OCI-LY1 (cell line): ENCODE data around the gene DTNB.
"Not testable (repeated sequence)": the region's sequence is repeated elsewhere in the genome, so short reads cannot be mapped to it uniquely, and the experiment has no call there.

Experiments
- H2AFZ ChIP-seq: fragments of 200-600 bp; sonication (generic), shearing (Covaris generic); 2 replicates; pipeline ENCODE4 v1.6.0; 2014; ENCODE audit warnings: antibody characterized with exemption, mild to moderate bottlenecking, low read length
- H3F3A ChIP-seq: fragments of 200-600 bp; sonication (generic), shearing (Covaris generic); 2 replicates; pipeline ENCODE4 v1.6.0; 2014; ENCODE audit warnings: mild to moderate bottlenecking, antibody characterized with exemption, low read length, moderate library complexity; ENCODE audit not compliant: insufficient read depth
- H3K27ac ChIP-seq: fragments of 200-600 bp; sonication (generic); 2 replicates; pipeline ENCODE4 v1.5.1; 2014; ENCODE audit warnings: low read length, mixed run types, mild to moderate bottlenecking, low read depth; ENCODE audit not compliant: poor library complexity, severe bottlenecking
- H3K27me3 ChIP-seq: fragments of 200-600 bp; sonication (generic); 2 replicates; pipeline ENCODE4 v1.6.0; 2014; ENCODE audit warnings: antibody characterized with exemption, mild to moderate bottlenecking, low read length, moderate library complexity; ENCODE audit not compliant: insufficient read depth
- H3K36me3 ChIP-seq: fragments of 200-600 bp; sonication (generic); 2 replicates; pipeline ENCODE4 v1.6.1; 2014; ENCODE audit warnings: mild to moderate bottlenecking, antibody characterized with exemption, low read length, moderate library complexity, mixed read lengths; ENCODE audit not compliant: insufficient read depth
- H3K4me1 ChIP-seq: fragments of 200-600 bp; sonication (generic); 2 replicates; pipeline ENCODE4 v1.5.1; 2014; ENCODE audit warnings: mild to moderate bottlenecking, low read length, moderate library complexity; ENCODE audit not compliant: insufficient read depth, severe bottlenecking
- H3K4me2 ChIP-seq: fragments of 200-600 bp; sonication (generic), shearing (Covaris generic); 2 replicates; pipeline ENCODE4 v1.6.1; 2014; ENCODE audit warnings: low read length
- H3K4me3 ChIP-seq: fragments of 200-600 bp; sonication (generic); 2 replicates; pipeline ENCODE4 v1.5.1; 2014; ENCODE audit warnings: low read length, low read depth, mild to moderate bottlenecking, mixed read lengths; ENCODE audit not compliant: poor library complexity, severe bottlenecking
- H3K79me2 ChIP-seq: fragments of 200-600 bp; shearing (Covaris generic); 2 replicates; pipeline ENCODE4 v1.6.1; 2016; ENCODE audit warnings: mixed run types, low read length, mixed read lengths; ENCODE audit not compliant: insufficient read depth
- H3K9ac ChIP-seq: fragments of 200-600 bp; sonication (generic), shearing (Covaris generic); 2 replicates; pipeline ENCODE4 v1.6.1; 2014; ENCODE audit warnings: mild to moderate bottlenecking, low read length, mixed read lengths
- H3K9me2 ChIP-seq: fragments of 200-600 bp; sonication (generic), shearing (Covaris generic); 2 replicates; pipeline ENCODE4 v1.6.1; 2014; ENCODE audit warnings: low read depth, mild to moderate bottlenecking, low read length, mixed read lengths
- H3K9me3 ChIP-seq: fragments of 200-600 bp; shearing (Covaris generic); 2 replicates; pipeline ENCODE4 v1.6.1; 2014; ENCODE audit warnings: low read length, mixed read lengths
- H4K20me1 ChIP-seq: fragments of 200-600 bp; sonication (generic), shearing (Covaris generic); 2 replicates; pipeline ENCODE4 v1.6.0; 2016; ENCODE audit warnings: mild to moderate bottlenecking, low read length; ENCODE audit not compliant: insufficient read depth
- EZH2 ChIP-seq: fragments of 200-600 bp; sonication (generic), shearing (Covaris generic); IDR thresholded peaks from 2 replicates; pipeline ENCODE4 v1.8.0; 2017; ENCODE audit warnings: borderline replicate concordance, mixed run types, mild to moderate bottlenecking, antibody characterized with exemption, low read length, moderate library complexity, mixed read lengths
- TF ChIP-seq, protein P1 (sequence below): fragments of 200-600 bp; sonication (generic), shearing (Covaris generic); IDR thresholded peaks from 2 replicates; pipeline ENCODE4 v1.5.1; 2017; ENCODE audit warnings: mild to moderate bottlenecking, antibody characterized with exemption, low read length, moderate library complexity, mixed read lengths

The DTNB gene

DNA sequence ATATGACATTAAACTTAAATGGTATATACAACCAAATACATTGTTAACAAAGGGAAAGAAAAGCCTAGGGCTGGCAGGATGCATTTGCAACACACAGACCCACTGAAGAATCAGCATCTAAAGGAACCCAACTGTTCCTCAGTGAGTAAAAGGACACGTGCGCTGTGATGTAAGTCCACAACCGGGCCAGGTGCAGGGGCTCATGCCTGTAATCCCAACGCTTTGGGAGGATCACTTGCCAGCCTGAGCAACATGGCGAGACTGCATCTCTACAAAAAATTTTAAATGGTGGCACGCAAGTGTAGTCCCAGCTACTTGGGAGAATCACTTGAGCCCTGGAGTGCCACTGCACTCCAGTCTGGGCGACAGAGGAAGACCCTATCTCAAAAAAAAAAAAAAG is 3.9 kb downstream of the DTNB start:
- no peaks in the 10 kb centered on the region for H3K9me2 ChIP-seq
- no peaks in the 10 kb centered on the region for H3F3A ChIP-seq
- peaks cover 14% of the 10 kb centered on the region for H3K4me1 ChIP-seq
- no peak overlapping the region for H2AFZ ChIP-seq
- H3K4me2 ChIP-seq, result no peak overlapping the region
- TF ChIP-seq EZH2, result no peak
- TF ChIP-seq, protein P1, sequence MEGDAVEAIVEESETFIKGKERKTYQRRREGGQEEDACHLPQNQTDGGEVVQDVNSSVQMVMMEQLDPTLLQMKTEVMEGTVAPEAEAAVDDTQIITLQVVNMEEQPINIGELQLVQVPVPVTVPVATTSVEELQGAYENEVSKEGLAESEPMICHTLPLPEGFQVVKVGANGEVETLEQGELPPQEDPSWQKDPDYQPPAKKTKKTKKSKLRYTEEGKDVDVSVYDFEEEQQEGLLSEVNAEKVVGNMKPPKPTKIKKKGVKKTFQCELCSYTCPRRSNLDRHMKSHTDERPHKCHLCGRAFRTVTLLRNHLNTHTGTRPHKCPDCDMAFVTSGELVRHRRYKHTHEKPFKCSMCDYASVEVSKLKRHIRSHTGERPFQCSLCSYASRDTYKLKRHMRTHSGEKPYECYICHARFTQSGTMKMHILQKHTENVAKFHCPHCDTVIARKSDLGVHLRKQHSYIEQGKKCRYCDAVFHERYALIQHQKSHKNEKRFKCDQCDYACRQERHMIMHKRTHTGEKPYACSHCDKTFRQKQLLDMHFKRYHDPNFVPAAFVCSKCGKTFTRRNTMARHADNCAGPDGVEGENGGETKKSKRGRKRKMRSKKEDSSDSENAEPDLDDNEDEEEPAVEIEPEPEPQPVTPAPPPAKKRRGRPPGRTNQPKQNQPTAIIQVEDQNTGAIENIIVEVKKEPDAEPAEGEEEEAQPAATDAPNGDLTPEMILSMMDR, result no peak
- no peaks in the 10 kb centered on the region for H3K9me3 ChIP-seq
- no peaks in the 10 kb centered on the region for H3K36me3 ChIP-seq
- H3K27me3 ChIP-seq, result 0 out of 2 replicates have a peak, but pooled peaks cover 4% of the 10 kb centered on the region
- no peak overlapping the region for H3K4me3 ChIP-seq
- H4K20me1 ChIP-seq, result no peaks in the 10 kb centered on the region
- H3K79me2 ChIP-seq, result no peaks in the 10 kb centered on the region
- H3K27ac ChIP-seq, result no peak overlapping the region
- no peak overlapping the region for H3K9ac ChIP-seq

DNA sequence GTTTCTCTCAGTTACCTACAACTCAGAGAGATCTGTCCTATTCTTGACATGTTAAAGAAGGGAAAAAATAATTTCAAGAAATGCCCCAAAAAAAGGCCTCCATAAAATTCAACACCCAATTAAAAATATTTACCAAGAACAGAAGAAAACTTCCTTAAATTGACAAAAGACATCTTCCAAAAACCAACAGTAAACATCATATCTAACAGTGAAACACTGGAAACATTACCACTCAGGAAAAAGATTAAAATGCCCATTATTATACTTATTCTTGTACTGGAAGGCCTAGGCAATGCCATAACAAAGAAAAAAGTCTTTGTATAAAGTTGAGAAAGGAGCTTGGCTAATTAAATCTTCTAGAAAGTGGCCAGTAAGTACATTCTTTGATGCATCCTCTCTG is 7.2 kb downstream of the DTNB start:
- H3K9ac ChIP-seq, result no peak overlapping the region
- no peaks in the 10 kb centered on the region for H3K9me2 ChIP-seq
- no peak overlapping the region for H3K4me3 ChIP-seq
- TF ChIP-seq, protein P1, result no peak
- no peak for TF ChIP-seq EZH2
- H4K20me1 ChIP-seq, result no peaks in the 10 kb centered on the region
- no peaks in the 10 kb centered on the region for H3K79me2 ChIP-seq
- no peaks in the 10 kb centered on the region for H3K27me3 ChIP-seq
- no peaks in the 10 kb centered on the region for H3K36me3 ChIP-seq
- no peaks in the 10 kb centered on the region for H3K9me3 ChIP-seq
- no peak overlapping the region for H2AFZ ChIP-seq
- no peaks in the 10 kb centered on the region for H3F3A ChIP-seq
- no peaks in the 10 kb centered on the region for H3K4me1 ChIP-seq
- H3K4me2 ChIP-seq, result no peak overlapping the region
- H3K27ac ChIP-seq, result no peak overlapping the region

DNA sequence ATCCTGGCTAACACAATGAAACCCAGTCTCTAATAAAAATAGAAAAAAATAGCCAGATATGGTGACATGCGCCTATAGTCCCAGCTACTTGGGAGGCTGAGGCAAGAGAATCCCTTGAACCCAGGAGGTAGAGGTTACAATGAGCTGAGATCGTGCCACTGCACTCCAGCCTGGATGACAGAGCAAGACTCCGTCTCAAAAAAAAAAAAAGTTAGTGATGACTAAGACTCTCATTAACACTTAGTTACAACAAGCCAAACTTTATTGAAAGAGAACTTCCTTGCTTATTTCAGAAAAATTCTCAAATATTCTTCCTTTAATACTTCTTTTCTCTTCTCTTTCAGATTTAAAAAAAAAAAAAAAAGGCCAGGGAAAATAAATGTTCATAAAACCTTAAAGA is 7.9 kb downstream of the DTNB start:
- not testable (repeated sequence) for H4K20me1 ChIP-seq, H3K9me2 ChIP-seq, H3K4me1 ChIP-seq, H3K9me3 ChIP-seq, H3K4me3 ChIP-seq, H2AFZ ChIP-seq, H3K27ac ChIP-seq, H3K36me3 ChIP-seq, H3K27me3 ChIP-seq, H3K4me2 ChIP-seq, H3K9ac ChIP-seq, H3F3A ChIP-seq, H3K79me2 ChIP-seq

DNA sequence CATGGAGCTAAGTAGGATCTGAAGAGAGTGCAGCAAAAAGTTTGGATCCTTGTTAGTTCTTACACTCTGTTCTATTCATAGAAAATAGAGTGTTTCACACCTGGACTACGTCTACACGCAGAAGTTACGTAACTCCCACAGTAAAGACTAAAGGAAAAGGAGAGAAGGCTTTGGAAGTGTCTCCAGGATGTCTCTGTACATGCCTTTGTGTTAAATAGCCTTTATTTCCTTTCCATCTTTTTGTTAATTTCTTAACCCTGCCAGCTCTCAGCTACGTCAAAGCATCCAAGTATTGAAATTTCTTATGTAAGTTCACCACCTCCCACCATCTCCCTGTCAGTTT is 8.4 kb downstream of the DTNB start:
- no peak overlapping the region for H3K9ac ChIP-seq
- H3K27me3 ChIP-seq, result no peaks in the 10 kb centered on the region; the same call in 1 of the 2 replicates
- H3K4me1 ChIP-seq, result no peaks in the 10 kb centered on the region
- no peak overlapping the region for H3K27ac ChIP-seq
- no peak overlapping the region for H3K4me3 ChIP-seq
- no peaks in the 10 kb centered on the region for H3K36me3 ChIP-seq
- no peaks in the 10 kb centered on the region for H3F3A ChIP-seq
- H3K9me2 ChIP-seq, result no peaks in the 10 kb centered on the region
- H3K79me2 ChIP-seq, result no peaks in the 10 kb centered on the region
- no peak overlapping the region for H3K4me2 ChIP-seq
- no peak overlapping the region for H2AFZ ChIP-seq
- no peak for TF ChIP-seq EZH2
- TF ChIP-seq, protein P1, result no peak; the same call in 1 of the 2 replicates
- H4K20me1 ChIP-seq, result no peaks in the 10 kb centered on the region
- H3K9me3 ChIP-seq, result no peaks in the 10 kb centered on the region
